IPS DF 4.7 (cell line): ENCODE data around the gene SIDT1.

Source experiments
- DNase-seq: peaks from one replicate; pipeline ENCODE4 v3.0.0-alpha.2; 2013; ENCODE audit warnings: low spot score; ENCODE audit errors: extremely low read depth

Gene SIDT1

DNA sequence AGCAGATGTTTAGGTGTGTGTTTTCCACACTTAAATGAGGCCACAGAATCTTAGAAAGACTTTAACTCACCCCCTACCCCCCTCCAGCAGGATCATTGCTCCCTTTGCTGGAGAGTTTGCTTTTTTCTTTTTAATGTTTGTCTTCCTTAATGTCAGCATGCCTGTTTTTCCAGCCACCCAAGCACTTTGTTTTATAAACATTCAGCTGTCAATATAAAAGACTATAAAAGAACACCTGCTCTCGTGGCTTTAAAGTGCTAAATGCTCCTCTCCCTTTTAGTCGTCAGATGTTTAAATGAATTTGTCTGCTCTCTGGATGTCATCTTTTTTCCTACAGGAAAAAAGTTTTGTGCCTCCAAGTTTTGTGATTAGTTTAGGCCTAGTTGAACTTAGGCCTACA, 61.7 kb downstream of the SIDT1 start:
- no peak for DNase-seq

DNA sequence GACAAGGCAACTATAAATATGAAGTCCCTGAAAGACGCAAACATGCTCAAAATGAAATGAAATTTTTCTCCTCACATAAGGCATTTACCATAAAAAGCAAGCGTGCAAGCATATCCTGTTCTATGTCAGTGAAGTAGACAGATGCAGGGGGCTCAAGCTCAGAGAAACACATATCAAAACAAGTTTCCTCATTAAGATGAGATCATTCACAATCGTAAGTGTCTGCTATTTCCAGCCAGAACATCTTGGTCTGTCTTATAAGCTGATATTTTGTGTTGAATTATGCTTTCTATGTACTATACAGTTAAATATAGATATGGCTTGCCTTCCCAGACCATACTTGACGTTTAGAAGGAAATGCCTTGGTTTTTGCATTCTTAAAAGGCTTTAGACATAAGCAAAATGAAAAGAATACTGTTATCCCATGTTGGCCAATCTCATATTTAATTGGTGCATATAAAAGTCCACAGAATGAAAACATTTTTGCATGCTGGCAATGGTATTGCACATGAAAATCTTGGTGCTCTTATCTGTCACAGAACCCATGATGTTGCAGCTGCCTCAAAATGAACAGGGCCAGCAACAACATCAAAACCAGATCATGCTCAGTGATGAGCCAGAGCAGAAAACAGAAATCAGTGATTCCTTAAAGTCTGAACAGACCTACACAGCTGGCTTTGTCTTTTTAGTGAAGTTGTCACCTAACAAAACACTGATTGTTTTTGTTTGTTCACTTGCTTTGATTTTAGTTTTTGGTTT, 65.4 kb downstream of the SIDT1 start:
- no peak for DNase-seq

DNA sequence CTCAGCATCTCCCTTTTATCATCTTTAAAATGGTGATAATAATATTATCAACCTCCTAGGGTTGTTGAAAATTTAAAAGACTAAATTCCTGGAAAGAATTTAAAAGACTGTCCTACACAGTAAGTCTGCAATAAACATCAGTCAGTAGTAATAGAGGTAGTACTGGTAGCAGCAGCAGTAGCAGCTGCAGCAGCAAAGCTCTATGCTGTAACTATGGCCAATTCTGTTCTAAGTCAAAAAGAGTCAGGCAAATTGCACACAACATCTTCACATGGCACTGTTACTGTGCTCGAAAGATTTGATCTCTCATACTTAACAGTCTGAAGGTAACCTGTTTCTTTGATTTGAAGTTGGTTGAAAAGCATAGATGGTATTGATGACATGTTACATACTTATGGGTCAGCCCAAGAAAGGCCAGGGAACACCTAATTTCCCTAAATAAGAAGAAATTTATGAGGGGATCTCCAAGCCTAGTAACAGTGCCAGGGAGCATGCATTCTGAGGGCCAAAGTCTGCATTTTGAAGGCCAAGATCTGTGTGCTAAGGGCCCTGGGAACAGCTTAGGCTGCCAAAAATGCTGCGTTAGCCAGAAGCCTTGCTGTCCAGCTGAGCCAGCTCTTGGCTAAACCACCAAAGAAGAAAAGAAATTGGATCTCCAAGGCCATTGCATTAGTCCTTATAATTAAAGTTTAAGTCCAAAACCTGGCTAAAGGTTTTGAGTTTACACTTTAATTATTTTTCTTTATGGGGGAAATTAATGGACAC, 68.2 kb downstream of the SIDT1 start:
- no peak for DNase-seq

DNA sequence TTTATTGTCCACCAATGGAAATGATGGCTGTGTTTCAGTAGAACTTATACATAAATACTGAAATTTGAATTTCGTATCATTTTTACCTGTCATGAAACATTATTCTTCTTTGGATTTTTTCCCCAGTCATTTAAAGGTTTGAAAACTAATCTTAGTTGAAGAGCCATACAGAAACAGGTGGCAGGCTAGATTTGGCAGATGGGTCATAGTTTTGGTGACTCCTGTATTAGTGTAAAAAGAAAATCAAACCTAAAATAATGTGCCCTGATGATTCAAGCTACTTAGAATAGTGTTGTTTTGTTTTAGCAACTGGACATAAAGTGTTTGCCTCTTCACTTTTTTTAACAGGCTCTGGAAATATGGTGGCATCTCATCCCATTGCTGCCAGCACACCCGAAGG, 68.9 kb downstream of the SIDT1 start:
- no peak for DNase-seq

DNA sequence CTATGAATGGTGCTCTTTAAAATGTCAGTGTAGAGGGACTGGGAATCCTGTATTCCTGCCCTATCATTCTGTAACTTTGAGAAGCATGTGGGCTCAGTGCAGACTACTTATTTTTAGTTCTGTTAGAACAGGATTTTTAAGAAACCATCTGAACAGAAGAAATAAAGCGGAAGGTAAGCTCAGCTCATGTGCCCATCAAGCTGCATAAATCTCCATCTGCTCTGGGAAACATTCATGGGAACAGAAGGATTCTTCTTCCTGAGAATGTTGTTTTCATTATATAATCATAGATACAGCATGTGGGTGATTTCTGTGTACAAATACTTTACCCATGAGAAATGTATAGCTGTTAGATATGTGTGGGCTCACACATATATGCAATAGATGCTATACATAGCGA, 69.9 kb downstream of the SIDT1 start:
- DNase-seq: no peak

DNA sequence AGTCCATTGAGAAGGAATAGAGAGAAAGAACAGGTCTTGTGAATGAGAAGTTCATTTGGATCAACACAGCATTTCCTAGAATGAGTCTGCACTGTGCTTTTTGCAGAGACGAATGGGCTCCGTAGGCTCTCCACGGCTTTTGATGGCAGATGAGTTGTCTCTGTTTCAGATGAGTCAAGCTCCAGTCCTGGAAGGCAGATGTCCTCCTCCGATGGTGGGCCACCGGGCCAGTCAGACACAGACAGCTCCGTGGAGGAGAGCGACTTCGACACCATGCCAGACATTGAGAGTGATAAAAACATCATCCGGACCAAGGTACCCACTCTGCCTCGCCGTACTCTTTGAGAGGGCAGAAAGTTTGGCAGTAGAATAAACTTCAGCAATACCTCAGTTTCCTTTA, 70.5 kb downstream of the SIDT1 start:
- no peak for DNase-seq

DNA sequence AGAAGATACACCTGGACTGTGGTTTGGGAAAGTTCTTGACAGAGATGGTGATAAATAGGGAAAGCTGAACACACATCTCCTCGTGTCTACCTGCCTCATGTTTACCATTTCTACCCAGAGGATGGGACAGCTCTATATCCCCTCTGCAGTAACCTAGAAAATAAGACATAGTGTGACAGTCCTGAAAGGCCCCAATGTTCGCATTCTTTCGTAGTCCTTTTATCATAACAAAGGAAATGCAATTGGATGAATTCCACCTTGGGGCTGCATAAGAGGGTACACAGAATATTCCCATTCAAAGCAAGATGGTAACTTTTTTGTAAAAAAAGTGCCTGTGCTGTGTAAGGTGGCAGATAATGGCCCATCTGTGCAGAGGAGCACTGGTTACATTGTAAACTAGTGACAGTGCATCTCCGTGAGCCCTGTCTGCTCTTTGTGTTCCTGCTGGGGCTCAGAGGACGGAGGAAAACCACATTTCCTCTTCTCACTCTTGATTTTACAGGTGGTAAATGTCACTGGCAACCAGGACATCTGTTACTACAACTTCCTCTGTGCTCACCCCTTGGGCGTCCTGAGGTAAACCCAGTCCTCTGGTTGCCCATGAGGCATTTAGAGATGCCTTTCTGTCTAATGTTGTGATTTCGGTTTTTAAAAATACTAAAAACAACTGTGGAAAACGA, 74.3 kb downstream of the SIDT1 start:
- DNase-seq: no peak

DNA sequence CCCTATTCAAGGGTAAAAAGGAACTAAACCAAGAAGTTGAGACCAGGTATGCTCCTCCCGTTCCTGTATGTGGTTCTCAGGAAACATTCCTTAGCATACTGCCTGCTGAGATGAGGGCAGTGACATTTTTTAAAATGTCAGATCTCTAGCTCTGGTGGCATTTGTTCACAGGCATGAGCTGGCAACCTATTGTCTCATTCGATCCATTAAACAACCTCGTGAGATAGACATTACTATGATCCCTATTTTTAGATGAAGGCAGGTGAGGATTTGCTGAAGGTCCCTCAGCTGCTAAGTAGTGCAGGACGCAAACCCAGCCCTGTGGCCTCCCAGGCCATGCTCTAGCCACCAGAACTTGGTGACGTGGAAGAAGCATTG, 74.9 kb downstream of the SIDT1 start:
- no peak for DNase-seq

DNA sequence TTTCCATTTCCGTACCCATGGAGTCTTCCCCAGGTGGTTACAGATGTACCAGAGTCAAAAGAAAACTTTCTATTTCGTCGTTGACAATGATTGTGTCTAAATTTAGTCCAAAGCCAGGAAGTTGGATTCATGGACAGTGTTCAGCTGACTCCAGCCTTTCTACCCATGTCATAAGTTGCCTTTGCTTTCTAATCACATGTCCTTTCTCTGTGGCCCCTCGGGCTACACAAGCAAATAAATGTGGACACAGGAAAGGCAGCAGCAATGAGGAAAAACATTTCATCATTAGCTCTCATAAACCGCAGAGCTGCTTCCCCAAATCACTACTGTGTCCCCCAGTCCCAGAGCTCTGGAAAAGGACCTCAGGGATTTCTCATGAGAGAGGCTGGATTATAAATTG, 82.0 kb downstream of the SIDT1 start:
- DNase-seq: no peak

DNA sequence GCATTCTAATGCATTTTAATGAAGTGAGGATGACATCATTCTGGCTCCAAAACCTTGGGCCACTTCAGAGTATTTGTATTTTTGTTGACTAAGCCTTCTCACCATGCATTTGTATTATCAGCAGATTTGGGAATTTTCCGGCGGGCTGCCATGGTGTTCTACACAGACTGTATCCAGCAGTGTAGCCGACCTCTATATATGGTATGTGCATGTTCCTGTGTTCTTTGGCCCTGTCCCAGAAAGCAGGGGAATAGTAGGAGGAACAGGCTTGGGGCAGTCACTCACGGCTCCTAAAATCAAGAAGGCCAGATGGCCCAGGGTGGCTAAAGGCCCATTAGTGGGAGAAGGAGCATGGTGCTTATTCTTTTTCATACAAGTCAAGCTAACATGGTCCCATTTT, 83.6 kb downstream of the SIDT1 start:
- no peak for DNase-seq

DNA sequence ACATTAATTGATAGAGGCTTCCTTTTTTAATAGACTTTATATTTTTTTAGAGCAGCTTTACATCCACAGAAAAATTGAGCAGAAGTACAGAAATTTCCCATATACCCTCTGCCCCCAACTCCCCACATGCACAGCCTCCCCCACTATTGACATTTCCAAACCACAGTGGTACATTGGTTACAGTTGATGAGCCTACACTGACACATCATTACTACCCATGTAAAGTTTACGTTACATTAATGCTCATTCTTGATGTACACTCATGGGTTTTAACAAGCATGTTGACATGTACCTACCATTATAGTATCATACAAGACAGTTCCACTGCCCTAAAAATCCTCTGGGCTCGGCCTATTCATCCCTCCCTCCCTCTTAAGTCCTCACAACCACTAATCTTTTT, 85.4 kb downstream of the SIDT1 start:
- DNase-seq: no peak

DNA sequence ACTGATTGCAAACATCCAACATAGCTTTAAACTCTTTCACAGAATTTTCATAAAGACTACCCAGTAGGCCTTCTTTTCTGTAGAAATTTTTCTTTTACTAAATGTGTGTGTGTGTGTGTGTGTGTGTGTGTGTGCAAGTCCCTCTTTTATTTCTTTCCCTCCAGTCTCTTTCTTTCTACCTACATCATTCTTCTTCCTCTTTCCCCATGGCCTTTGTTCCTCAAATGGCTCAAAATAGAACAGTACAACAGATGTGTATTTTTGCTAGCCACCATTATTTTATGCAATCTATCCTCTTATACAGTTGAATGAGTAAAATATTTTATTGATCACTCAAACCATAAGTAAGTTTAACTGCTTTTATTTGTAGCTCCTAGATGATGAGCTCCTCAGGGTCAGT, 87.7 kb downstream of the SIDT1 start:
- no peak for DNase-seq

DNA sequence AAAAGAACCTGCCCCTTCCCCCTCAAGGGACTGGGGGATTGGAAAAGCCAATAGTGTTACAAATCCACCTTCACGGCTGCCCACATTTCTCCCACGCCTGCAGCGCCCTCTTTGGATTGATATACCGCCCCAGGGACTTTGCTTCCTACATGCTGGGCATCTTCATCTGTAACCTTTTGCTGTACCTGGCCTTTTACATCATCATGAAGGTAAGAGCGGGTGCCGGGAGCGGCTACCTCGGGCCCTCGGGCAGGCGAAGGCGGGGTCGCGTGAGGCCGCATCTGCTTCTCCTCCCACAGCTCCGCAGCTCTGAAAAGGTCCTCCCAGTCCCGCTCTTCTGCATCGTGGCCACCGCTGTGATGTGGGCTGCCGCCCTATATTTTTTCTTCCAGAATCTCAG, 91.0 kb downstream of the SIDT1 start:
- no peak for DNase-seq

DNA sequence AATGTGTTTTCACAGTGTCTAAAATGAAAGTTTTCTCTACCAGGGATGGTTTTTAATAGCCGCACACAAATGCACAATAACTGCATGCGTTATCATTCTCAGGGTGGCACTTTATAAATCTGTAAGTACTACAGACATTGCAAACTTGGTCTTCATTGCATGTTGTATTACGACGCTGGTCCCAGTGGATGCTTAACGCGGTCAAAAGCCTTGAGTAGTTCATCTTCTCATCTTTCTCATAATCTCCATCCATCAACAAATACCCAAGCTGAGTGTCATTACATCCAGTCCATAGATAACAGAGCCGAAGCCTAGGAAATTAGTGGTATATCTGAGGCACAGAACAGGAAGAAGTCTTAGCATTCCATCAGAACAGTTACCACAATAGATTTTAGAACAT, 91.5 kb downstream of the SIDT1 start:
- no peak for DNase-seq

DNA sequence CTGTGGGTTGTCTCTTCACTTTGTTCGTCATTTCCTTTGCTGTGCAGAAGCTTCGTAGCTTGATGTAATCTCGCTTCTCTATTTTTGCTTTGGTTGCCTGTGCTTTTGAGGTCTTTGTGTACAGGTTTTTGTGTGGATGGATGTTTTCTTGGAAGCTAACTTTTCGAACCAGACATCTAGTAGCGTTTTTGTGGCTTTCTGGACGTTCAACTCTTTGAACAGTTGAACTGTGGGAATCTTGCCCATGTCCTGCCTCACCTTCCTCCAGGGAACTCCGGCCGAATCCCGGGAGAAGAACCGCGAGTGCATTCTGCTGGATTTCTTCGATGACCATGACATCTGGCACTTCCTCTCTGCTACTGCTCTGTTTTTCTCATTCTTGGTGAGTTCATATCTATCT, 93.5 kb downstream of the SIDT1 start:
- DNase-seq: no peak

DNA sequence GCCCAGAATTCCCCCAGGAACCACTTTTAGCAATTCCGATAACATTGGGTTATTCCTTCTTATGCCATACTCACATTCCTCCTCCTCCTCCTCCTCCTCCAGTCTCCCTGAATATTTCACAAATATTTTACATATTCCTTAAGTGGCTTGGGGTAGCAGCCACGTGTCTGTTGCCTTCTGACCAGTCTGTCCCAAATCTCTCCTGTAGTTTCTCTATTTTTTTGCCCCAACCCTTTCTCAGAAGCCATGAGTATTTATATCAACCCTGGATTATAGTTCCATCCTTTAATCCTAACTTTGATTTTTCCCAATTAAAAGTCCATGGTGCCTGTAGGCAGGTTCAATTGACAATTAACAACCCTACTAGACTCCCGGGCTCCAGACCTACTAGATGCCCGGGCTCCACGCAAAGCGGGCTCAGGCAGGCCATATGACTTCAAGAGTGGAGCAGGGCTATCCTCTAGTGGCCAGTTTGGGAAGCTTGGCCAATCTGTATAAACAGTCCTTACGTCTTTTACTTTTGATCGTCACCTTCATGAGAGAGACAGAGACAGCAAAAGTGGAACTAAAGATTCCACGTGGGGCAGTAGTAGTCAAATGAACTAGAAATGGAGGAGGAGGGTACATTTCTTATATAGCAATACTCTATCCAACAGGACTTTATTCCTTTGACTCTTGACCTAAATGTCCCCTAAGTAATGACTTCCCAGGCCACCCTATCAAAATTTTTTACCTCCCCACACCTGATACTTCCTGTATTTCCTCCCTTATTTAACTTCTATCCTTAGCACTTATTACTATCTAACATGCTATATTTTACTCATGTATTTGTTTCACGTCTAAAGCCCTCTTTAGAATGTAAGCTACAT, 94.4 kb downstream of the SIDT1 start:
- DNase-seq: no peak

DNA sequence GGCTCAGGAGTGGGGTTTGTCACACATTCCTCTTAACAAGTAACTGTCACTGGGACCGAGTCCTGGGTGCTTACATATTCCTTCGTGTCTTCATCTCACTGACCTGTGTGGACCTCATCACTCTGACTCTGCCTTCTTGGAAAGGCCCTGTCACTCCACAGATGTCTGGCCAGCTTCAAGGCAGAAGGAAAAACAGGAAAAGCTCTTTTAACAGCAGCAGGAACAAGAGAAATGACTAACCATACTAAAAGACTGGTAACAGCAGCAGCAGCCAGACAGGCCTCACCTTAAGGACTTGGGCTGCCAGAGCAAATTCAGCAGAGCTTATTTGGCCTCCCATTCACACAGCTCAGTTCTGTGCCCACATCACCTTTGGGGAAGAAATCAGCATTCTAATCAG, 96.0 kb downstream of the SIDT1 start:
- no peak for DNase-seq

DNA sequence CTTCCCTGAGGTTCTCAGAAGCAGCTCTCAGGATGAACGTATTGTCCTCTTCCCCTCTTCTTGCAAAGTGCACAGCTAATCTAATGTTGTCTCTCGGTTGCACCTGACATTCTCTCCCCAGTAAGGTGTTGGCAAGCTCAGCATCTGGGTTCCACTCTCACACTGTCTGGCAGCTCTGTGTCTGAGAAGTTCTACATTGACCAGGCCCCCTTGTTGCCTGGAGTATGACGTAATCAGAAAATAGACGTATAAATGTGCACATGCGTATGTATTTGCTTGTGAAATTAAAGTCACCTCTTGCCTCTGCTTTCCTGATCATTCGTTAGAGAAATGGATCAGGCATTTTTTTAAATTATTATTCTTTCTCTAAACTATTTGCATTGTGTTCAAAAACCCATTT, 96.4 kb downstream of the SIDT1 start:
- DNase-seq: no peak

DNA sequence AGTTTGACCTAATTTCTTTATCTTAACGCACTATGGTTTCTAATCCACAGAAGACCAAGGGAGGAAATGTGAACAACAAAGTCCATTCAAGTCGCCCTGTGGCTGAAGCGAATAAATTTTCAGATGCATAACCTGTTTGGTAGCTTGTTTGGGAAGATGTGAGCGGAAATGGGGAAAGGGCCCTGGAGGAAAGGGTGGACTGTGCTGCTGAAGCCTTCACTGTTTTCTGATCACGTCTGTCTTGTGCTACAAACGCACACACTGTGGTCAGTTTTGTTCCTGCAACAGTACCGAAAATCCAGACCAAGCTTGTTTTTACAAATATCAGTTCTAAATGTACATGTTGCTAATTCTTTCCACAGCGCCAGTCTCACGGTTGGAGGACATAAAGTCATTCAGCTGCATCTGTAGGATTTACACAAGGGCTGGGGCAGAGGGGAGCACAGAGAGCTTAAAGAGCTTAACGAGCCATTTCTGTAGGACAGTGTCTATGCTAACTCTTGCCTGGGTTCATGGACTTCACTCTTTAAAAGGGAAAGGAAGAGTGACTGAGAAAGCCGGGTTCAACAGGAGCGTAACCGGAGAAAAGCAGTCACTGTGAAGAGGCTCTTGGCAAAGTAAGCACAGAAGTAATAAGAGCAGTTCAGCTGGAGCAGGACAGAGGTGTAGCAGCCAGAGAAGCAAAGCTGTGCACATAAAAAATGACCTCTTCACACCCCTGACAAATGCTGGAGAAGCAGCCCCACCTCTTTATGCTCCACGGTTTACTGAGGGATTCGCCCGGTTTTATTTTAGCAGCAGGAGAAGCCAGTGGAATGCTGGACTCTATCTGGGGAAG, 97.4 kb downstream of the SIDT1 start:
- no peak for DNase-seq

DNA sequence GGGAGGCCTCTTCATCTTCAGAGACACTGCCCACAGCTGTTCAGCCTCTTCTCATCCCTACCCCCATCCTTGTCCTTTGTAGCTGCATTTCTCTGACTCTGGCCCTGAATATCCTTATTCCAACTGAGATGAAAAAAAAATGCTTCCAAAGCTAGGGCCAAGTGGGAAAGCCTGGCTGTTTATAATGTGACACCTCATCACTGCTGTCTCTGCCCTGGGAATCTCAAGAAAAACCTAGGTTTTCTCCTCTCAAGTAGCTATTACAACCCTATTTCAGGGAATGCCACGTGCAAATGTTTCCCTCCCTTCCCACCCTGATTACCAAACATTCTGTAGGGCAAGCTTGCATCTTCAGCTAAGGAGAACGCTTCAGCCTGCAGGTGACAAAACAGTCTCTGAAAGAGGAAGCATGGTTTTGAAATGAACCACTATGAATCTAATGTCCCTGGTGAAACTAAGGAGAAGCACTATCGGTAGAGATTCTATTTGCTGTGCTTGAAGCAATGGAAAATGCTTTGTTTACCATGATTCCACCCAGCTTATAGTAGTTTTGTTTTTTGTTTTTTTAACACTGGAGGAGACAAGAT, 98.7 kb downstream of the SIDT1 start:
- DNase-seq: no peak
